Dendritic cell treated with granulocyte-macrophage colony-stimulating factor and Interleukin-4, amounts not matched to agents 40 ng/mL and 50 ng/mL, for 4 days (primary cell): ENCODE data around the gene TMEM31.

ENCODE experiments used
- H3K27ac Mint-ChIP-seq: one replicate; pipeline ENCODE4 v1.8.0; 2022; ENCODE audit warnings: mild to moderate bottlenecking, mixed read lengths
- H3K27me3 Mint-ChIP-seq: one replicate; pipeline ENCODE4 v1.8.0; 2022; ENCODE audit warnings: mild to moderate bottlenecking, mixed read lengths
- H3K36me3 Mint-ChIP-seq: one replicate; pipeline ENCODE4 v1.8.0; 2022; ENCODE audit warnings: low read depth, mixed read lengths
- H3K4me1 Mint-ChIP-seq: one replicate; pipeline ENCODE4 v1.8.0; 2022; ENCODE audit warnings: low read depth, mixed read lengths
- H3K4me3 Mint-ChIP-seq: one replicate; pipeline ENCODE4 v1.8.0; 2022; ENCODE audit warnings: mild to moderate bottlenecking, moderate library complexity, mixed read lengths
- H3K9me3 Mint-ChIP-seq: one replicate; pipeline ENCODE4 v1.8.0; 2022; ENCODE audit warnings: mixed read lengths
- intact Hi-C: fragments of 100-400 bp; cut with micrococcal nuclease; formaldehyde crosslinking; loops from one replicate; pipeline ENCODE4 v1.15.0; 2022

The TMEM31 gene, protein sequence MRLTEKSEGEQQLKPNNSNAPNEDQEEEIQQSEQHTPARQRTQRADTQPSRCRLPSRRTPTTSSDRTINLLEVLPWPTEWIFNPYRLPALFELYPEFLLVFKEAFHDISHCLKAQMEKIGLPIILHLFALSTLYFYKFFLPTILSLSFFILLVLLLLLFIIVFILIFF

GRCh38 chrX:103710609-103711008, at the start of gene TMEM31:
TSS of gene TMEM31 (plus strand) at chrX:103710909. CDS start at chrX:103712259, 1,350 bp downstream.
- no peaks in the 10 kb centered on the region for H3K27me3 Mint-ChIP-seq
- H3K4me3 Mint-ChIP-seq: no peak within 1 kb of the TSS
- H3K9me3 Mint-ChIP-seq: no peaks in the 10 kb centered on the region
- H3K27ac Mint-ChIP-seq: no peak within 1 kb of the TSS
- no peaks in the 10 kb centered on the region for H3K4me1 Mint-ChIP-seq
- intact Hi-C loops: loop anchor here (5.0 kb wide), 1 partner anchor 107 kb away; no protein-coding TSS in a partner anchor
- no peaks in the 10 kb centered on the region for H3K36me3 Mint-ChIP-seq

DNA sequence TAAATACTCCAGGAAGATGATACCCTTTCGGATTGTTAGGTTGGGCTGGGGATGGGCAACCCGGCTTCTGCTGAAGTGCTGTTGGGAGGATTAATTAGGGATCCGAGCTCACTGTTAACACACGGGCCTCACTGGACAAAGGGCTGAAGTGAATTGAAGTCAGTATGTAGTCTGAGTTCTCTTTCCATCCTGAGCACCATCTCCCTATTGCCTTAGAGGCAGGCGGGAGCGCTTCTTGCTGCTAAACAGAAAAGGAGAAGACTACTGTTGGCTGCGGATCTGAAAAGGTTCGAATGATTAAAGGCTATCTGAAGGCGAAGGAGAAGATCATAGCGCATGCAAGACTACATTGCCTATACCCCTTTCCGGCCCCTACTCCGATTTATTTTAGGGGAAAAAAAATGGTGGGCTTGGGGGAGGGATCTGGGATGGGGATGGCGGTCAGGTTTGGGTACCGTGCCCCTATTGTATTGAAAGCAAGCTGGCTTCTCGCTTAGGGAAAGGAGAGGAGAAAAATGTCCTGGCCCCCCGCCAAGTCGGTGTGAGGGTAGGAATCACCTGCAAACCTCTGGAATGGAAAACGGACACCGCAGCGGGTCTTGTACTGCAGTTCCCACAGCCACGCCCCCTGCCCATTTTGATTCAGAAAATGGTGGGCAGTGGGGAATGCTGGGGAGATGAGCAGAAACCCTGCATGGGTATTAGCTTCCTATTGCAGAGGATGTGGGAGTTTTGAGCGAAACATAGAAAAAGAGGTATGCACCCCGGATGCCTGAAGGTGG, 46.5 kb upstream of the TMEM31 start:
- no peak overlapping the region for H3K27ac Mint-ChIP-seq
- H3K36me3 Mint-ChIP-seq: no peaks in the 10 kb centered on the region
- H3K9me3 Mint-ChIP-seq: no peaks in the 10 kb centered on the region
- H3K27me3 Mint-ChIP-seq: peaks cover 17% of the 10 kb centered on the region
- no peak overlapping the region for H3K4me3 Mint-ChIP-seq
- intact Hi-C loops: no loop called here
- no peaks in the 10 kb centered on the region for H3K4me1 Mint-ChIP-seq

DNA sequence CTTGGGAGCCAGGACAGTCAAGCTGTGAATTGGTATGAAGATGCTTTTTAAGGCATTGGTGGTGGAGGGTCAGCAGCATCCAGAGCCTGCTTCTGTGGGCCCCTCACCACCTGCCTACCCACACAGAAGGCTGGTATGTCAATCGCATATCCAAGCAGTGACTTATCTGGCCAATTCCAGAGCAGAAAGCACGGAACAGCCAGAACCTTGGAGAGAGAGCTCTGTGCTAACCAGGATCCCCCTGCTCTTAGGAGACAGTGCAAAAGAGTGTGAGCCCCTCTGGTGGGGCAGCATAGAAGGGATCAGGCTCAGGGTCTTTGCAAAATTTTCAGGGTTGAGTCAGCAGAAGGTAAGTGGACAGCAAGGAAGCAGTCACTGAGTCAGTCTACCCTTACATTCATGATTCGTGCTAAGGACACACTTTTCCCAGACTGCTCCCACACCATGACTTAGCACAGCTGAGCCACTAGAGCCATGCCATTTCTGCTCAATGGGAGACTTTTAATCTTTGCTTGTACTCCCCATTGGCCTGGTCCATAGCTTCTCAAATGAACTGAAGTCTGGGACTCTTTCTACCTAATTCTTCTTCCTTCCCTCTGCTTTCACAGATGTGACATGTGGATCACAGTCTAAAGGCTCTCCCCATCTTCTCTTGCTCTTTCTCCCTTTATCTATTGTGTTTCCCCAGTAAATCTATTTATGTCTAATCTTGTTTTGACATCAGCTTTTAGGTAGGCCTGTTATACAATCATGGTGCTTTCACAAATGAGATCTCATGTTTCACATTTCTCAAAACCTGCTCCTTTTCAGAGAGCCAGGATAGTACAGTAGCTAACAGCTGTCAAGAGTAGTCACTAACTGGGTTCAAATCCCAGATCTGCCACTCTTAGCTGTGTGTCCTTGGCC, 44.3 kb upstream of the TMEM31 start:
- H3K36me3 Mint-ChIP-seq: no peaks in the 10 kb centered on the region
- no peak overlapping the region for H3K4me3 Mint-ChIP-seq
- H3K27ac Mint-ChIP-seq: no peak overlapping the region
- intact Hi-C loops: no loop called here
- no peaks in the 10 kb centered on the region for H3K9me3 Mint-ChIP-seq
- no peaks in the 10 kb centered on the region for H3K4me1 Mint-ChIP-seq
- peaks cover 16% of the 10 kb centered on the region for H3K27me3 Mint-ChIP-seq

GRCh38 chrX:103669745-103670144, 41.0 kb upstream of the TMEM31 start:
- Mint-ChIP-seq H3K27ac (no peak overlapping the region), H3K4me3 (no peak overlapping the region), H3K9me3 (no peaks in the 10 kb centered on the region), H3K4me1 (no peaks in the 10 kb centered on the region), H3K27me3 (peaks cover 2% of the 10 kb centered on the region), H3K36me3 (no peaks in the 10 kb centered on the region)
- intact Hi-C loops: no loop called here

- Mint-ChIP-seq H3K9me3 (no peaks in the 10 kb centered on the region), H3K27me3 (no peaks in the 10 kb centered on the region), H3K4me1 (no peaks in the 10 kb centered on the region), H3K36me3 (peaks cover 47% of the 10 kb centered on the region), H3K27ac (no peak overlapping the region), H3K4me3 (no peak overlapping the region)
- intact Hi-C loops: loop anchor here (5.0 kb wide), 1 partner anchor 42 kb away; no protein-coding TSS in a partner anchor
These were observed 35.9 kb upstream of the TMEM31 start for GRCh38 chrX:103674531-103675454.

- no peaks in the 10 kb centered on the region for H3K27me3 Mint-ChIP-seq
- no peaks in the 10 kb centered on the region for H3K9me3 Mint-ChIP-seq
- peaks cover 60% of the 10 kb centered on the region for H3K36me3 Mint-ChIP-seq
- intact Hi-C loops: loop anchor here (5.0 kb wide), 1 partner anchor 46 kb away; no protein-coding TSS in a partner anchor
- H3K27ac Mint-ChIP-seq: no peak overlapping the region
- H3K4me1 Mint-ChIP-seq: no peaks in the 10 kb centered on the region
- no peak overlapping the region for H3K4me3 Mint-ChIP-seq
These were observed 32.3 kb upstream of the TMEM31 start for GRCh38 chrX:103678199-103678993.

DNA sequence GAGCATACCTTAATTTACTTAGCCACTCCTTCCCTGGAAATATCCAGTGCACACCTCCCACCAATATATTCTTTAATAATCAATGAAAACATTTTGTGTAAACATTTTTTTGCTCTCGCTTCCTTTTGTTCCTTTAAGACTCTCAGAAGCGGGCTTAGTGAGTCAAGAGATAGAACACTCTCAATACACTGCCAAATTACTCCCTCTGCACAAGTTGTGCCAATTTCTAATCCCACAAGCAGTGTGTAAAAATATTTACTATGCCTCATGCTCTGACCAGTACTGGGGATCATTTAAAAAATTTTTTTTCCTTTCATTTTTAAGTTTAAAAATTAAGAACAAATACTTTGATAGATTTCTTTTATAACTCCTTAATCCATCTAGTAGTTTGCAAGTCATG, 29.3 kb upstream of the TMEM31 start:
- intact Hi-C loops: loop anchor here (10.0 kb wide), 2 partner anchors 147 to 473 kb away; partner anchors contain the start of gene SLC25A53
- no peaks in the 10 kb centered on the region for H3K27me3 Mint-ChIP-seq
- no peaks in the 10 kb centered on the region for H3K9me3 Mint-ChIP-seq
- no peak overlapping the region for H3K27ac Mint-ChIP-seq
- H3K4me1 Mint-ChIP-seq: peaks cover 4% of the 10 kb centered on the region
- no peak overlapping the region for H3K4me3 Mint-ChIP-seq
- H3K36me3 Mint-ChIP-seq: peaks cover 53% of the 10 kb centered on the region

DNA sequence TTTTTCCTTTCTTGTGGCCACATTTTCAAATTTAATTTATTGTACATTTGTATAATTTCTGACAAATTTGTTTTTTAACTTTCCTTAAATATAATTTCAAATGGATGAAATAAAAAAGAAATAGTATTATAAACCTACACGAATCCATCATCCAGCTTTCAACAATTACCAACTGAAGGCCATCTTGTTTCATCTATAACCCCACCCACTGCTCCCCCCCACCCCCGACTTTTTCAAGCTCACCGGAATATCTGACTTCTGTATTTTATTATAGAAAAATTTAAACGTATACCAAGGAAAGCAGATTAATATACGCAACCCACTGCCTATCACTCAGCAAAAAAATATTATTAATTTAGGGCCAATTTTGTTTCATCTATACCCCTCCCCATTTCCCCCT, 25.3 kb upstream of the TMEM31 start:
- Mint-ChIP-seq H3K4me3 (peak overlapping the region; percentile 64), H3K4me1 (peaks cover 4% of the 10 kb centered on the region), H3K36me3 (peaks cover 17% of the 10 kb centered on the region), H3K27me3 (no peaks in the 10 kb centered on the region), H3K27ac (no peak overlapping the region), H3K9me3 (no peaks in the 10 kb centered on the region)
- intact Hi-C loops: loop anchor here (5.0 to 10.0 kb wide), 4 partner anchors 58 to 469 kb away; partner anchors contain the start of genes SLC25A53, TCEAL1 and TCEAL3

DNA sequence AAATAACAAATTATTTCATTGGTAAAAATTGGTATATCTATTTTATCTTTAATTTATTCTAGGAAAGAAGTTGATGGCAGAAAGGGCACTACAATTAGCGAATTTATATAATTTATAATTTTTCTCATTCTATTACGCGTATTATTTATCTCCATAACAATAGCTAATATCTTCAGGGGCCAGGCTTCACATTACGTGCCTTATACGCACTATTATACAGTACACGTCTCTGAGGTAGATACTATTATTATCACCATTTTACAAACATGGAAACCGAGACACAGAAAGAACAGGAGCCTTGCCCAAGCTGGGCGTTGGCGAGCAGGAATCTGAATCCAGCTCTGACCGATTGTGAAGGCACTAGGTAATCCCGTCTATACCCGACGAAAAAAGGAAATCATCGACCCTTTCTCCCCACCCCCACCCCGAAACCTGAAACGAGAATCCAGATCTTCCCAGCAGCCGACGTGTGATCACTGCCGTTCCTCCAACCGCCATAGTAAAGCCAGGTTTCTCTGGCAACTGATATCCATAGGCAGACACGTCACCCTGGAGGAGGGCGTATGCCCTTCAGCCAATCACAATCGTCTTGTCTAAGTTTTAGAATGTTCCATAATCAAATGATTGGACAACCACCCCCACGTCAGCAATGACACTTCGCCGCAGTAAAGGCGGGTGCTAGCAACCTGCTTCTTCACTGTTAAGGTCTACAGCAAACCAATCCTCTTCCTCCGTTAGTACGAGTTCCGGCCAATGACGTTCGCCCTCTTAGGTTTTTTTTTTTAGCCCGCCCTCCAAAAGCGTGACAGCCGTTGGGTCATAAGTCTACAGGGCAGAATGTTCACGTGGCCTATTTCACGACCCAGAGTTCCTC, 24.3 kb upstream of the TMEM31 start, which contains the start of gene MORF4L2:
MORF4L2 (minus strand) TSS at position 501 of the 874 bp plus-strand sequence. CDS start 9,672 bp downstream, outside the sequence.
- peaks cover 8% of the 10 kb centered on the region for H3K36me3 Mint-ChIP-seq
- H3K27me3 Mint-ChIP-seq: no peaks in the 10 kb centered on the region
- peak within 1 kb of the TSS; percentile 64 for H3K4me3 Mint-ChIP-seq
- no peak within 1 kb of the TSS for H3K27ac Mint-ChIP-seq
- intact Hi-C loops: loop anchor here (5.0 to 10.0 kb wide), 4 partner anchors 59 to 468 kb away; partner anchors contain the start of genes SLC25A53, TCEAL1 and TCEAL3
- no peaks in the 10 kb centered on the region for H3K9me3 Mint-ChIP-seq
- H3K4me1 Mint-ChIP-seq: peaks cover 4% of the 10 kb centered on the region

GRCh38 chrX:103687073-103687695, 23.5 kb upstream of the TMEM31 start:
- no peaks in the 10 kb centered on the region for H3K27me3 Mint-ChIP-seq
- no peak overlapping the region for H3K27ac Mint-ChIP-seq
- intact Hi-C loops: loop anchor here (5.0 to 10.0 kb wide), 4 partner anchors 60 to 468 kb away; partner anchors contain the start of genes SLC25A53, TCEAL1 and TCEAL3
- H3K4me3 Mint-ChIP-seq: no peak overlapping the region
- H3K36me3 Mint-ChIP-seq: peaks cover 8% of the 10 kb centered on the region
- no peaks in the 10 kb centered on the region for H3K9me3 Mint-ChIP-seq
- peaks cover 4% of the 10 kb centered on the region for H3K4me1 Mint-ChIP-seq

DNA sequence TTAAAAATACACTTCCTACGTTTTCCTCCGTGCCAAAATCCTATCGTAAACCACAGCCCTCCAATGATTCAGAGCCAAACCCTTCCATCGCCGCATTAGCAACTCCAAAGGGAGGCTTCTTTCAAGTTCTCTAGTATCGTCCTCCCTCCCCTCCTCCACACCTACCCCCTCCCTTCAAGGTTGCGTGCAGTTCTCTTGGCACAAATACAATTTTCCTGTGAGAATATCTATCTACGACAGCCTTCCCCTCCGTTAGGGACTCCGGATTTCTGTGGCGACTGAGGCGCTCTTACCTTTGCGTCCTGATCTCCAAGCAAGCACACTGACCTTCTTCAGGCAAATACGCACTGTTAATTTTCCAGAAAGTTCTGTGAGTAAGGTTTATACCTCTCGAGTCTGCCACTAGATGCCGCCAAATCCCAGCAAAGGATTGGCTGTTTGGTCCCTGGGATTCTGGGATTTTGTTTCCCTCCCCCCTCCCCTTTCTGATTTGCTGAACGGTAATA, 23.0 kb upstream of the TMEM31 start:
- Mint-ChIP-seq H3K9me3 (no peaks in the 10 kb centered on the region), H3K4me3 (no peak overlapping the region), H3K36me3 (peaks cover 8% of the 10 kb centered on the region), H3K27ac (no peak overlapping the region), H3K27me3 (no peaks in the 10 kb centered on the region), H3K4me1 (peaks cover 4% of the 10 kb centered on the region)
- intact Hi-C loops: loop anchor here (2.0 to 10.0 kb wide), 5 partner anchors 60 to 467 kb away; partner anchors contain the start of genes SLC25A53, TCEAL1 and TCEAL3
